ACC112 (cell line): ENCODE data around the gene ADGRB2.

Experiments
- H2AFZ ChIP-seq: fragments of 200-600 bp; sonication (generic); one replicate; pipeline ENCODE4 v1.6.0; 2017; ENCODE audit warnings: antibody characterized with exemption, low read length; ENCODE audit not compliant: unreplicated experiment
- H3K27ac ChIP-seq: fragments of 200-600 bp; sonication (generic); 2 replicates; pipeline ENCODE4 v1.5.1; 2014; ENCODE audit warnings: low read depth, mild to moderate bottlenecking, antibody characterized with exemption, low read length, moderate library complexity
- H3K27me3 ChIP-seq: fragments of 200-600 bp; sonication (generic); 2 replicates; pipeline ENCODE4 v1.6.1; 2014; ENCODE audit warnings: mild to moderate bottlenecking, antibody characterized with exemption, low read length, moderate library complexity, mixed read lengths; ENCODE audit not compliant: insufficient read depth
- H3K36me3 ChIP-seq: fragments of 200-600 bp; sonication (generic); 2 replicates; pipeline ENCODE4 v1.6.1; 2016; ENCODE audit warnings: mild to moderate bottlenecking, antibody characterized with exemption, low read length, moderate library complexity, mixed read lengths; ENCODE audit not compliant: insufficient read depth
- H3K4me1 ChIP-seq: fragments of 200-600 bp; sonication (generic); one replicate; pipeline ENCODE4 v1.6.1; 2016; ENCODE audit warnings: low read length, mixed read lengths; ENCODE audit not compliant: insufficient read depth, unreplicated experiment, control insufficient read depth
- H3K4me3 ChIP-seq: fragments of 200-600 bp; sonication (generic); 2 replicates; pipeline ENCODE4 v1.5.1; 2014; ENCODE audit warnings: mild to moderate bottlenecking, low read depth, low read length
- H3K79me2 ChIP-seq: fragments of 200-600 bp; sonication (generic); one replicate; pipeline ENCODE4 v1.6.0; 2016; ENCODE audit warnings: low read length; ENCODE audit not compliant: control insufficient read depth, unreplicated experiment, insufficient read depth

The ADGRB2 gene

GRCh38 chr1:31802190-31803150 is 38.3 kb upstream of the ADGRB2 start:
- Histone ChIP-seq H3K79me2 (peaks cover 11% of the 10 kb centered on the region), H2AFZ (peak overlapping the region; percentile 85), H3K36me3 (no peaks in the 10 kb centered on the region), H3K27me3 (no peaks in the 10 kb centered on the region), H3K27ac (peak overlapping the region; percentile 64), H3K4me3 (peak overlapping the region; percentile 70), H3K4me1 (peaks cover 15% of the 10 kb centered on the region)

- H3K4me3 ChIP-seq: no peak overlapping the region
- peaks cover 2% of the 10 kb centered on the region; the same call in 1 of the 2 replicates for H3K36me3 ChIP-seq
- peaks cover 21% of the 10 kb centered on the region for H3K79me2 ChIP-seq
- peaks cover 23% of the 10 kb centered on the region for H3K4me1 ChIP-seq
- H3K27ac ChIP-seq: no peak overlapping the region
- H2AFZ ChIP-seq: no peak overlapping the region
- H3K27me3 ChIP-seq: no peaks in the 10 kb centered on the region
These were observed 37.3 kb upstream of the ADGRB2 start for GRCh38 chr1:31801458-31801857.

- Histone ChIP-seq H3K79me2 (peaks cover 30% of the 10 kb centered on the region), H3K4me1 (peaks cover 31% of the 10 kb centered on the region), H3K4me3 (no peak overlapping the region), H3K36me3 (peaks cover 4% of the 10 kb centered on the region; the same call in 1 of the 2 replicates), H3K27me3 (no peaks in the 10 kb centered on the region), H2AFZ (no peak overlapping the region), H3K27ac (no peak overlapping the region)
These were observed 36.5 kb upstream of the ADGRB2 start for GRCh38 chr1:31800674-31800967.

GRCh38 chr1:31799895-31800673 is 35.9 kb upstream of the ADGRB2 start:
- Histone ChIP-seq H3K4me3 (no peak overlapping the region), H3K36me3 (peaks cover 4% of the 10 kb centered on the region; the same call in 1 of the 2 replicates), H3K4me1 (peaks cover 37% of the 10 kb centered on the region), H3K27ac (peak overlapping the region; percentile 87; the same call in 1 of the 2 replicates), H3K27me3 (no peaks in the 10 kb centered on the region), H2AFZ (no peak overlapping the region), H3K79me2 (peaks cover 35% of the 10 kb centered on the region)

- H2AFZ ChIP-seq: peak overlapping the region; percentile 9
- peaks cover 36% of the 10 kb centered on the region for H3K79me2 ChIP-seq
- peak overlapping the region; percentile 90 for H3K4me3 ChIP-seq
- H3K27ac ChIP-seq: peak overlapping the region; percentile 87
- peaks cover 39% of the 10 kb centered on the region for H3K4me1 ChIP-seq
- no peaks in the 10 kb centered on the region for H3K27me3 ChIP-seq
- H3K36me3 ChIP-seq: peaks cover 4% of the 10 kb centered on the region; the same call in 1 of the 2 replicates
These were observed 35.2 kb upstream of the ADGRB2 start for GRCh38 chr1:31799196-31799894.

- peaks cover 36% of the 10 kb centered on the region for H3K79me2 ChIP-seq
- H3K27ac ChIP-seq: peak overlapping the region; percentile 87
- H3K27me3 ChIP-seq: no peaks in the 10 kb centered on the region
- H3K4me3 ChIP-seq: peak overlapping the region; percentile 90
- peak overlapping the region; percentile 9 for H2AFZ ChIP-seq
- H3K36me3 ChIP-seq: peaks cover 4% of the 10 kb centered on the region; the same call in 1 of the 2 replicates
- peaks cover 39% of the 10 kb centered on the region for H3K4me1 ChIP-seq
These were observed 34.5 kb upstream of the ADGRB2 start for GRCh38 chr1:31798433-31799195.

GRCh38 chr1:31798086-31798432 is 33.9 kb upstream of the ADGRB2 start:
- H3K27me3 ChIP-seq: no peaks in the 10 kb centered on the region
- H3K4me1 ChIP-seq: peaks cover 39% of the 10 kb centered on the region
- peaks cover 4% of the 10 kb centered on the region; the same call in 1 of the 2 replicates for H3K36me3 ChIP-seq
- H3K79me2 ChIP-seq: peaks cover 36% of the 10 kb centered on the region
- H2AFZ ChIP-seq: no peak overlapping the region
- H3K27ac ChIP-seq: peak overlapping the region; percentile 87
- peak overlapping the region; percentile 90 for H3K4me3 ChIP-seq

GRCh38 chr1:31797216-31797615 is 33.1 kb upstream of the ADGRB2 start:
- H3K27me3 ChIP-seq: no peaks in the 10 kb centered on the region
- peaks cover 39% of the 10 kb centered on the region for H3K4me1 ChIP-seq
- H3K79me2 ChIP-seq: peaks cover 36% of the 10 kb centered on the region
- peak overlapping the region; percentile 90 for H3K4me3 ChIP-seq
- no peak overlapping the region for H2AFZ ChIP-seq
- peaks cover 4% of the 10 kb centered on the region; the same call in 1 of the 2 replicates for H3K36me3 ChIP-seq
- H3K27ac ChIP-seq: peak overlapping the region; percentile 87

GRCh38 chr1:31796707-31797106 is 32.6 kb upstream of the ADGRB2 start:
- Histone ChIP-seq H3K36me3 (peaks cover 6% of the 10 kb centered on the region; the same call in 1 of the 2 replicates), H3K27ac (peak overlapping the region; percentile 87; the same call in 1 of the 2 replicates), H3K4me3 (peak overlapping the region; percentile 90), H3K79me2 (peaks cover 36% of the 10 kb centered on the region), H2AFZ (no peak overlapping the region), H3K4me1 (peaks cover 39% of the 10 kb centered on the region), H3K27me3 (no peaks in the 10 kb centered on the region)
